Hindlimb muscle (tissue), 1 donor: ENCODE measurements around the gene WDR54. TPM values are rescaled to one million over a fixed set of nuclear protein-coding genes. Genes with fewer than 3 reads are reported as not detected.
A peak's percentile ranks its signal among the peaks of the same experiment; 100 is the strongest.
"Not testable (repeated sequence)": the region's sequence is repeated elsewhere in the genome, so short reads cannot be mapped to it uniquely, and the experiment has no call there.

ENCODE experiments used
- DNase-seq: peaks from one replicate; pipeline ENCODE4 v3.0.0-alpha.2; 2013
- polyA plus RNA-seq: library from polyadenylated mRNA; unstranded; fragments of 120-200 nt; gene quantifications from one replicate; pipeline ENCODE4 v1.2.1, GENCODE V29; 2013; ENCODE audit not compliant: insufficient read length

WDR54 gene
- polyA plus RNA-seq, 1 donor, result 9.9 TPM

DNA sequence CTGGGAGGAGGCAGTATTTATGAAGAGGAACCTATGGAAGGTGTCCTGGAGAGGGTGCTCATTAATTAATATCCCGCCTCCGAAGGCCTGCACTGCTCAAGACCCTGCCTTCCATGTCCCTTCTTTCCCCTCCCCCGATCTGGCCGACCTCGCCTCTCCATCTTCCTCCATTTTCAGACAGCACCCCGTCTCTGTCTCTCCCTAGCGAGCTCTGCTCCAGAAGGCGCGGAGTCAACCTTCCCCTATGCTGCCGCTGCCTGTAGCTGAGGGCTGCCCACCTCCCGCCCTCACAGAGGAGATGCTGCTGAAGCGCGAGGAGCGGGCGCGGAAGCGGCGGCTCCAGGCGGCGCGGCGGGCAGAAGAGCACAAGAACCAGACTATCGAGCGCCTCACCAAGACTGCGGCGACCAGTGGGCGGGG lies 35.6 kb downstream of the WDR54 start:
- no peak for DNase-seq

DNA sequence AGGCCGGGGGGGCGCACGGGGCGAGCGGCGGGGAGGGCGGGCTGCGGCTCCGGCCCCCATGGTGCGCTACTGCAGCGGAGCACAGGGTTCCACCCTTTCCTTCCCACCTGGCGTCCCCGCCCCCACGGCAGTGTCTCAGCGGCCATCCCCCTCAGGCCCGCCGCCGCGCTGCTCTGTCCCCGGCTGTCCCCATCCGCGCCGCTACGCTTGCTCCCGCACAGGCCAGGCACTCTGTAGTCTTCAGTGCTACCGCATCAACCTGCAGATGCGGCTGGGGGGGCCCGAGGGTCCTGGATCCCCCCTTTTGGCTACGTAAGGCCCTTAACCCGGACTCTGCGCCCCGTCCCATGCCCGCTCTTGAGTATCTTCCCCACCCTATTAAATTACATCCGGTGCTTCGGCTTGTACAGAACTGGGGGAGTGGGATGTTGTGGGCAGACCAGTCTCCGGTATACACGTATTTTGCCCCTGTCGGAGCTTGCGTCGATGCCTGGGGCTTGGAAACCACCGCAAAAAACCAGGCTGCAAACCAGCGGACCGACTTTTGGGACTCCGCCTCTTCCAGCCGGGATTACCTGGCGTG lies 36.1 kb downstream of the WDR54 start:
- DNase-seq, result peak; percentile 73

DNA sequence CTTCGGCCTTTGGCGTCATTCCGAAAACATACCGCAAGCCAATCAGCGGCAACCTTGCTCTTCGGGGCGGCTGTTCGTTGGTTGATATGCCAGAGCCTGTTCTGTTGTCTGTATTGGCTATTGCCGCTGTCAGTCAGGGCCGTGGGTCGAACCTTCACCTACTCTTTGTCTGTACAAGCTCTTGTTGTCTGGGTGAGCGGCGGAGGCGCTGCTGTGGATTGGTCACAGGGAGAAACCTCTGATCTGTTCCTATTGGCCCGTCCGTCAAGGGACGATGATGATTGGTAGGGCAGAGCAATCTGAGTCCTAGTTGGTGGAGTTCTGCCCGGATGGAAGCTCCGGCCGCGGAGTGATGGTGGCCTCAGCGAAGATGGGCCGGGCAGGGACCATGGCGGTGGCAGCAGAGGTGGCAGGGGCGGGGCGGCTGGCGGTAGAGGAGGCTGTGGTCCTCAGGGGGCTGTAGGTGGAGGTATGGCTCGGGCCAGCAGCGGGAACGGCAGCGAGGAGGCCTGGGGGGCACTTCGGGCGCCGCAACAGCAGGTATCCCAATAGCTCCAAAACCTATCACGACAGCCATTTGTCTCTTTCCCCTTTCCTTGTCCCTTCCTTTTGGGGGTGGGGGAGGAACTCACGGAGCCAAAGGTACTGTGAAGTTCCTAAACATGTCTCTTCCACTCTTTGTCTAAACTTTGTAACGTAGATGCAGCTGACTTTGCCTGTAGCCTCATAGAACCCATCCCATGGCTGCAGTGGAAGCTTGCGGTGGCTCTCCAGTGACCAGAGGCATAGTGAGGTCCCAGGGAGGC lies 36.8 kb downstream of the WDR54 start, which contains the start of gene WBP1:
WBP1 (plus strand) TSS at position 307 of the 806 bp plus-strand sequence; CDS start at position 472, 165 bp downstream.
- DNase-seq, result peak; percentile 99

DNA sequence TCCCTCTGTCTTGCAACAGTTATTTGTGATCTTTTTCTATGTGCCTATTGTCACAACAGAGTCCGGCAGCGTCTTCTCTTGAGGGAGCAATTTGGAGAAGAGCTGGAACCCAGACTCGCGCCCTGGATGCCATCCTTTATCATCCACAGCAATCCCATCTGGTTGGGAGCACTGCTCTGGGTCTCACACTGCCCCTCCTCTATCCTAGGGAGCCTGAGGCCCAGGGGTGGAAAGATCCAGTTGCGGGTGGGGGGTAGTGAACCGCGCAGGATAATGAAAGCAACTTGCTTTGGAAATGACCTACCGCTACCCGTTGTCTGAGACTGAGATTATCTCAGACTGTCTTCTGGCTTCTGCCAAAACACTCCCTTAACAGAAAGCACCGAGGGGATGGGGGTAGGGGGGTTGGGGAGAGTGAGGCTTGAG lies 37.4 kb downstream of the WDR54 start:
- DNase-seq, result no peak

DNA sequence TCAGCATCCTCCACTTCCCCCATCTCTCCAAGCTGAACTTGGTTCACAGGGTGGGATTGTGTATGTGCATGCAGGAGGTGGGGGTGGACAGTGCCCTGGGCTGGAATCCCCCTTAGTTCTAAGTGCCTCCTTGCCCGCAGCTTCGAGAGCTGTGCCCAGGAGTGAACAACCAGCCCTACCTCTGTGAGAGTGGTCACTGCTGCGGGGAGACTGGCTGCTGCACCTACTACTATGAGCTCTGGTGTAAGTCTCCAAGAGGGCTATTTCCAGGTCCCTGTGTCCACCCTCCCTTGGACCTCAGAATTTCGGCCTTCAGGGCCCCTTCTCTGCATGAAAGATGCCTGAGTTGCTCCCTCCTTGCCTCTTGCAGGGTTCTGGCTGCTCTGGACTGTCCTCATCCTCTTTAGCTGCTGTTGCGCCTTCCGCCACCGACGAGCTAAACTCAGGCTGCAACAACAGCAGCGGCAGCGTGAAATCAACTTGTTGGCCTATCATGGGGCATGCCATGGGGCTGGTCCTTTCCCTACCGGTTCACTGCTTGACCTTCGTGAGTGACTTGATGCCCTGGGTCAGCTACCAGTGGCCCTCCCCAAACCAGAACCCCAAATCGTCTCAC lies 38.1 kb downstream of the WDR54 start:
- not testable (repeated sequence) for DNase-seq

DNA sequence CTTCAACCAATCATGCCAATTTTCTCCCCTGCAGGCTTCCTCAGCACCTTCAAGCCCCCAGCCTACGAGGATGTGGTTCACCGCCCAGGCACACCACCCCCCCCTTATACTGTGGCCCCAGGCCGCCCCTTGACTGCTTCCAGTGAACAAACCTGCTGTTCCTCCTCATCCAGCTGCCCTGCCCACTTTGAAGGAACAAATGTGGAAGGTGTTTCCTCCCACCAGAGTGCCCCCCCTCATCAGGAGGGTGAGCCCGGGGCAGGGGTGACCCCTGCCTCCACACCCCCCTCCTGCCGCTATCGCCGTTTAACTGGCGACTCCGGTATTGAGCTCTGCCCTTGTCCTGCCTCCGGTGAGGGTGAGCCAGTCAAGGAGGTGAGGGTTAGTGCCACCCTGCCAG lies 38.7 kb downstream of the WDR54 start:
- DNase-seq, result not testable (repeated sequence)

DNA sequence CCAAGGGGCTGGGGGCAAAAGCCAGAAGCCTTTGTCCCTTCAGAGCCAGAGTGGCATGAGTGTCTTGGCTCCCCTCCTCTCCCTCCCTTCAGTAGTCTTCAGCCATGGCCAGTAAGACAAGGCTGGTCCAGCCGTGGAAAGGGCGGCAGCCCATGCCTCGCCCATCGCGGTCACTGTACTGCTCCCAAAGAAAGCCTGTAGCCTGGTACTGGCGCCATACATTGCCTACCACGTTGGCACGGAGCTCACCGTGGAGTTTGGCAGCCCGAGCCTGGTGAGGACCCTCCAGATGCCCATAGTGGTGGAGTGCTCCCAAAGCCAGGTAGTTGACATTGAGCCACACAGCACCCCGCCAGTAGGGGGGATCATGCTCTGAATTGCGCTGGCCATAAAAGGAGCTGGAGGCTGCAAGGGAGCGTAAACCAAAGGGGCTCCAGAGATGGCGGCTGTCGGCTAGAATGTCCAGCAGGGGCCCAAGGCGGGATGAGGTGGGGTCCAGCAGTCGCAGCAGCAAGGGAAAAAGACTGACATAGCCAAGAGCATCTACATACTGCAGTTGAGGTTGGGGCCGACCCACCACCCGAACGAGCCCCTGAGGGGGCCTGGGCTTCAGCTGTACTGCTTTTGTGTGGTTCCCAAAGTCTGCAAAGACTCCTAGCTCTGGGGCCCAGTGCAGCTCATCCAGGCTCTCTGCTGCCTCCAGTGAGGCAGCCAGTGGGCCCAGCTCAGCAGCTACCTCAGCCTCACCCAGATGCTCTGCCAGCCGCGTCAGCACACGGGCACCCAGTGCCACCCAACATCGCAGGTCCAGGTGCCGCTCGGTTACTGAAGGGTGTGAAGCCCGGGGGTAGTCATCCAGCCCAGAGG lies 39.9 kb downstream of the WDR54 start:
- DNase-seq, result no peak

DNA sequence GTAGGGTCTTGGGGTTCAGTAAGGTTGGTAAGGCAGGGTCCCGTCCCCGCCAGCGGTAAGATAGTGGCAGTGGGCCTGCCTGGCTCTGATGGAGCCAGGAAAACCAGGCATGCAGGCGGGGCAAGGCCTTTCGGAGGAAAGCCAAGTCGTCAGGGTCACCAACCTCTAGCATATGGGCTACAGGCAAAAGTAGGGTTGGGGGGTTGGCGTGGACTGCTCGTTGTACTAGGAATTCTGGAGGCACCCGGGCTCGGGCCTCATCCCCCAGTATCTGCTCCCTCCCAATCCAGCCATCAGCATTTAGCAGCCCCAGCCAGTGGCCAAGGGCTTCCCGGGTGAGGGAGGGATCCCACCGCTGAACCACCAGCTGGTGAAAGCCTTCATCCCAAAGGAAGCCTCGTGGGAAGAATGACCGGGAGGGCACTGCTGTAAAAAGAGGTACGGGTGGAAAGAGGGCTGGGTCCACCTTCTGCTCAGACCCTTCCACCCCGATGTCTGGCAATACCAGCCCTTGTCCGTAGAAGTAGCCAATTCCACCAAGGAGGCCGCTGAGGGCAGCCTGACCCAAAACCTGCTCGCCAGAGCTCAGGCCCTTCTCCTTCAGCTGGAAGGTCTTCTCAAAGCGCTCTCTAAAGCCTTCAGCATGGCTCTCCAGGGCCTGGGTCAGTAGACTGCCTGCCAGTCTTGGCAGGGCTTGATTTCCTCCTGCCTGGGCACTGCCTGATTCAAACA lies 40.7 kb downstream of the WDR54 start:
- no peak for DNase-seq

DNA sequence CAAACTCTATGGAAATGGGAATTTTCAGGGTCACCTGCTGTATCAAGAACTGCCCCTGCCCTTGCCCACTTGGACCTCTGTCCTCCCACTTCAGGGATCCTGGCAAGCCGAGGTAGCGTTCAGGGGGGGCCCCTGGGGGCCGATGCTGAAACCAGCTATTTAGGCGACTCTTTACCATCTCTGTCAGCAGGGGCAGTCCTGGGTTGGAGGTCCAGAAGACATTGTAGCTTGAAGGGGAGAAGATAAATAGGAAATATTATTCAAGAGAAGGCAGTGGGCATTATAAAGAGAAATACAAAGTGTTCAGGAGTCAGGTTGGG lies 41.2 kb downstream of the WDR54 start:
- no peak for DNase-seq

DNA sequence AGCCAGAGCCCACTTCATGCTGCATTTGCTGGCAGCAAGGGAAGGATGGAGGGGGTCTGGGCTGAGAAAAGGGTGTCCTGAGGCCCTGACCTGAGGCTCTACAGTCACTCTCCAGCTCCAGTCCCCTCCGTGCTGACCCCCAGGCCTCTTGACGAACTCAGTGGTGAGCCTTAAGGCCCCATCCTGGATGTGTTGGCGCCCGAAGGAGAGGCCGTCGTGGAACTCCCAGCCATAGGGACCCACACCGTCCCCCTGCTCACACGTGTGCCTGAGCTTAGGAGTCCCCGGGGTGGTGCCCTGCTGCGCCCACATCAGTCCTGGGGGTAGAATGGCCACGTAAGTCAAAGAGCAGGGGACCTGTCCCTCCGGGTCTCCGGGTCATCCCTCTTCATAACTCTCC lies 42.9 kb downstream of the WDR54 start:
- DNase-seq, result no peak

DNA sequence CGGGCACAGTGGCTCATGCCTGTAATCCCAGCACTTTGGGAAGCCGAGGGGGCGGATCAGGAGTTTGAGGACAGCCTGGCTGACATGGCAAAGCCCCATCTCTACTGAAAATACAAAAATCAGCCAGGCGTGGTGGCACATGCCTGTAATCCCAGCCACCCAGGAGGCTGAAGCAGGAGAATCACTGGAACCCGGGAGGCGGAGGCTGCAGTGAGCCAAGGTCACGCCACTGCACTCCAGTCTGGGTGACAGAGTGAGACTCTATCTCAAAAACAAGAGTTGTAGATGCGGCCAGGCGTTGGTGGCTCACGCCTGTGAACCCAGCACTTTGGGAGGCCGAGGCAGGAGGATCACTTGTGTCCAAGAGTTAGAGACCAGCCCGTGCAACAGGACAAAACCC lies 49.2 kb downstream of the WDR54 start:
- not testable (repeated sequence) for DNase-seq

DNA sequence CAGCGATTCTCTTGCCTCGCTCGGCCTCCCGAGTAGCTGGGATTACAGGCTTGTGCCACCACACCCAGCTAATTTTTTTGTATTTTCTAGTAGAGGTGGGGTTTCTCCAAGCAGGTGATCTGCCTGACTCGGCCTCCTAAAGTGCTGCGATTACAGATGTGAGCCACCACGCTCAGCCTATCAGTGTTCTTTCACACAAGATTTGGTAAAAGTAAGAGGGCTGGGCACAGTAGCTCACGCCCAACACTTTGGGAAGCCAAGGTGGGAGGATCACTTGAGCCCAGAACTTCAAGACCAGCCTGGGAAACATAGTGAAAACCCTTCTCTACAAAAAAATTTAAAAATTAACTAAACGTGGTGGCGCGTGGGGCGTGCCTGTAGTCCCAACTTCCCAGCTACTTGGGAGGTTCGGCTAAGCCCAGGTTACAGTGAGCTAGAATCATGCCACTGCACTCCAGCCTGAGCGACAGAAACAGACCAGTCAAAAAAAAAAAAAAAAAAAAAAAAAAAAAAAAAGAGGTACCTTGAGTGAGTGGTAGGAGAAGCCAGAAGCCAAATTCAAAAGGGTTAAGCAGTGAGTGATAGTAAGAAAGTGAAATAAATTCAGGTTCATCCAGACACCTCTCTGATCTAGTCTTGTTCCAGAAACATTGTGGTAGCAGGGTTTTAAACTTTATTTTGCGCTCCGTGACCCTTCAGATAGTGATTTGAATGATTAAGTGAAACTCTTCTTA lies 50.0 kb downstream of the WDR54 start:
- DNase-seq, result no peak

DNA sequence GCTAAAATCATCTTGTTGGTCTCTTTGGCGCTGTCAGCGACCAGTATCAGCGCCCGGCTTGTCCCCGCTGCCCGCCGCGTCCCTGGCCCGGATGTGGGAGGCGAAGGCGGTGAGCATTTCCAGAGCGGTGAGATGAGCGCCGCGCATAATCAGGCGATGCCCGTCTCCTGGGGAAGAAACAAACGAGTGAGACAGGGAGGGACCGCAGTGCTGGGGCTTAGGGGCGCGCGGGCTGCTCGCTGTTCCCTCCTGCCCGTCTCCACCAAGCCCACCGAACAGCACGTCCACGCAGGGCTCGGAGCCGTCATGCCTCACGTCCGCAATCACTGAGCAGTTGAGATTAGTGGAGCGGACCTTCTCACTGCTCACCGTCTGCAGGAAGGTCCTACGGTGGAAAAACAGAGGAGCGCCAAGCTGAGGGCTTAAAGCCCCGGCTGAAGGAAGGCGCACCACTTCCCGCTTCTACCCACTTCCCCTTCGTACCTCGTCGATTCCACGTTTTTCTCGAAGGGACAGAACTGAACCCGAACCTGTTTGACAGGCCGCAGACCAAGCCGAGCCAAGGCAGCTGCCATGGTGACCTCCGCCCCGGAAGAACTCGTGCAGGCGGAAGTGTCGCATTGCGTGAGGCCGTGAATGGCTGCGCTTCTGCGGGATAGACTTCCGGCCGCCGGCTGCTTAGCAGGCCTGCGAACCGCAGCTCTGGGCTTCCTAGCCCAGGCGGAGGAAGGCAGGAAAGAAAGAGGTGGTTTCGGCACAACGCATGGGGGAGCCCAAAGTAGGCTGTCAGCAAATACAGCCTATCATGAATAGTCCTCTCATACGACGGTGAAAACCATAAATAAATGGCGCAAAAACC lies 50.8 kb downstream of the WDR54 start, which contains the start of gene MRPL53:
MRPL53 (minus strand) TSS at position 595 of the 859 bp plus-strand sequence; CDS start at position 575, 20 bp downstream.
- peak; percentile 97 for DNase-seq

DNA sequence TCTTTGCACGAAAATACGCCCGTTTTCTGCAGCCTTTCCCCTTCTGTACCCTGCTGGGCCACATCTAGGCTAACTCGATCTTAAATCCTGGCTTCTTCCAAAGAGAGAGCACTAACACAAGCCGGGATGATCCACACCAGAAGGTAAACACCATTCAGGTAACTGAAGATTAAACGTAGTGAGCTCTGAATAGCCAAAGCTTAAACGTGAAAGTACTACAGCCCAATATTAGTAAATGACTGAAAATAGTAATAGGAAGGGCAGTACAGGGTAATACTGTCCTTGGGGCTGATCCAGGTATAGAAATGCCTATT lies 51.4 kb downstream of the WDR54 start:
- DNase-seq, result no peak

DNA sequence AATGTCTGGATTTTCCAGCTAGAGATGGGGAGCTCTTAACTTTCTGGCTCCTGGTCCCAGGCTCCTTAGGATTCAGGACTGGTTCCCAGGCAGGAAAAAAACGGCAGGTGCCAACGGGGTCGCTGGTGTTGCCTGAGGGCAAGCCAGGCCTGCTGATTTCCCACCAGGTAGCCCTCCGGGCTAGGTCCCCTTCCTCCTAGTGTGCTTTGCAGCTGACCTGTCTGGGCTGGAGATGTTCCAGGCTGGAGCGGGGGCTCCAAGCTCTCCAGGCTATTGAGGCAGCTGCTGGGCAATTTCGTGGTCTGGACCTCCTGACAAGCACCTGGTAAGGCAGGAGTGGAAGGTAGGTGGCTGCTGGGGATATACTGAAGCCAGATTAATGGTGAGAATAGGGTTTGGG lies 53.0 kb downstream of the WDR54 start:
- no peak for DNase-seq

DNA sequence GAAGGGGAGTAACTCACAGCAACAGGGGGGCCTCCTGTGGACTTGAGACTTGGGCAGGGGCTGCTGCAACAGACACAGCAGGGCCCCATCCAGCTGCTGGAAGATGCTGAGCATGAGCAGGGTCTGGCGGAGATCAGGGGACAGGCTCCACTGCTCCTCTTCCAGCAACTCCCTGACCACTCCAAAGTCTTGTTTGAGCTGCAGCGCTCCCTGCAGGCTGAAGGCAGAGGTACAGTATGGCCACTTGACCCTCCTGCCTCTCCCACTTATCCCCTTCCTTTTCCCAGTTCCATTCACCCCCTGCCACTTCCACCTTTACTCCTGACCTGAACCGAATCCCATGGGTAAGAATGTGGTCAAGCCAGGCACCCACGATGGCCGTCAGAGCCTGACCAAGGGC lies 53.4 kb downstream of the WDR54 start:
- no peak for DNase-seq
